ENCODE results near the gene ATP5ME. TPM values are rescaled to one million over a fixed set of nuclear protein-coding genes. Genes with fewer than 3 reads are reported as not detected.

Gene ATP5ME
- total and polyA plus RNA-seq, 2 of the 13 experiments (the other 11 are each of a cell fraction or from before 2014, with no cell fraction given): 305 to 753 TPM

DNA sequence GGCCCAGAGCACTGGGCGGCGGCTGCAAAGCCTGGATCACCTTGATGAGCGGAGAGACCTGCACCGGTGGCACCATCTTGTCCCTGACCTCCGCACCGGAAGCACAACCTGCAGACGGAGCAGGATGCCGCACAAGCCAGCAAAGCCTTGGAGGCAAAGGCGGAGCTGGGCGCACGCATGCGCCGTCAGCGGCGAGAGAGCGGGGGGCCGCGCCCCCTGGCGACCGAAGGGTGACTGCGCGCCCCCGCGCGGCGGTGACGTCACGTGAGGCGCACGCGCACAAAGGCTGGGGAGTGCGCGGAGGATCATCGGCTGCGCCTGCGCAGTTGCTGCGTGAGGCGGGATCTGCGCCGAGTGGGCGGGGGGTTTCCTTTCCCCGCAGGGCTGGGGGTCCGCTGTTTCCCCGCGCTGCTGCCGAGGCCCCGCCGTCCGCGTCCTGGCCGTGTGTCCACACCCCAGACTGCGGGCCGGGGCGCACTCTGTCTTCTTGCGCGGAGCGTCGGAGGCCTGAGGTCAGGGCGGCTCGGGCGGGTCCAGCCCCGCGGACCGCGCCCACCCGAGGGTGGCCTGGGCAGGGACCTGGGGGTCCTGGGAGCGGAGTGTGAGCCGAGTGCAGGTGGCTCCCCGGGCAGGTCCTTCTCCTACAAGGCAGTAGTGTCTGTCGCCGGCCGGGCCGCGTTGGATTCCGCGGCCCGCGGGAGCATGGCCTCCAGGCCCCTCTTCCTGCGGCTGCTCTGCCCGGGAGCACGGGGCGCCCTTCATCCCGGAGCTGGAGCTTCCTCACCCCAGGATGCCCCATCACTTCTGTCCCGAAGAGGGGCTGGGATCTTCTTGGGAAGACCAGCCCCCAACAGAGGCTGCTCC lies at the start of gene ATP5ME, which contains the start of gene MYL5 (continued):
- TF ChIP-seq, protein P1, sequence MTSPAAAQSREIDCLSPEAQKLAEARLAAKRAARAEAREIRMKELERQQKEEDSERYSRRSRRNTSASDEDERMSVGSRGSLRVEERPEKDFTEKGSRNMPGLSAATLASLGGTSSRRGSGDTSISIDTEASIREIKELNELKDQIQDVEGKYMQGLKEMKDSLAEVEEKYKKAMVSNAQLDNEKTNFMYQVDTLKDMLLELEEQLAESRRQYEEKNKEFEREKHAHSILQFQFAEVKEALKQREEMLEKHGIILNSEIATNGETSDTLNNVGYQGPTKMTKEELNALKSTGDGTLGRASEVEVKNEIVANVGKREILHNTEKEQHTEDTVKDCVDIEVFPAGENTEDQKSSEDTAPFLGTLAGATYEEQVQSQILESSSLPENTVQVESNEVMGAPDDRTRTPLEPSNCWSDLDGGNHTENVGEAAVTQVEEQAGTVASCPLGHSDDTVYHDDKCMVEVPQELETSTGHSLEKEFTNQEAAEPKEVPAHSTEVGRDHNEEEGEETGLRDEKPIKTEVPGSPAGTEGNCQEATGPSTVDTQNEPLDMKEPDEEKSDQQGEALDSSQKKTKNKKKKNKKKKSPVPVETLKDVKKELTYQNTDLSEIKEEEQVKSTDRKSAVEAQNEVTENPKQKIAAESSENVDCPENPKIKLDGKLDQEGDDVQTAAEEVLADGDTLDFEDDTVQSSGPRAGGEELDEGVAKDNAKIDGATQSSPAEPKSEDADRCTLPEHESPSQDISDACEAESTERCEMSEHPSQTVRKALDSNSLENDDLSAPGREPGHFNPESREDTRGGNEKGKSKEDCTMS (CRISPR knock-in tag; conservative IDR thresholded peaks at IDR 0.05): no peak
- peak; percentile 79; the same call in 1 of the 2 replicates for TF ChIP-seq SPEN (CRISPR knock-in tag; IDR thresholded peaks at IDR 0.05; ENCODE audit: low read depth)
- no peak for TF ChIP-seq TBX2 (CRISPR knock-in tag; IDR thresholded peaks at IDR 0.05; ENCODE audit: borderline replicate concordance)
- TF ChIP-seq, protein P2, sequence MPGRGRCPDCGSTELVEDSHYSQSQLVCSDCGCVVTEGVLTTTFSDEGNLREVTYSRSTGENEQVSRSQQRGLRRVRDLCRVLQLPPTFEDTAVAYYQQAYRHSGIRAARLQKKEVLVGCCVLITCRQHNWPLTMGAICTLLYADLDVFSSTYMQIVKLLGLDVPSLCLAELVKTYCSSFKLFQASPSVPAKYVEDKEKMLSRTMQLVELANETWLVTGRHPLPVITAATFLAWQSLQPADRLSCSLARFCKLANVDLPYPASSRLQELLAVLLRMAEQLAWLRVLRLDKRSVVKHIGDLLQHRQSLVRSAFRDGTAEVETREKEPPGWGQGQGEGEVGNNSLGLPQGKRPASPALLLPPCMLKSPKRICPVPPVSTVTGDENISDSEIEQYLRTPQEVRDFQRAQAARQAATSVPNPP (CRISPR knock-in tag; IDR thresholded peaks at IDR 0.05): no peak
- no peak for TF ChIP-seq POLR2AphosphoS2 (IDR thresholded peaks at IDR 0.05; ENCODE audit: low read depth, low read length)
- TF ChIP-seq ZNF326 (CRISPR knock-in tag; IDR thresholded peaks at IDR 0.05; ENCODE audit: borderline replicate concordance): no peak; the same call in 1 of the 2 replicates
- 0 out of 2 replicates have a peak, but pooled peaks have one; percentile 60 for TF ChIP-seq GFI1 (CRISPR knock-in tag; IDR thresholded peaks at IDR 0.05; ENCODE audit: borderline replicate concordance)
- TF ChIP-seq FOSL2 (CRISPR knock-in tag; IDR thresholded peaks at IDR 0.05): peak; percentile 58
- TF ChIP-seq, protein P3, sequence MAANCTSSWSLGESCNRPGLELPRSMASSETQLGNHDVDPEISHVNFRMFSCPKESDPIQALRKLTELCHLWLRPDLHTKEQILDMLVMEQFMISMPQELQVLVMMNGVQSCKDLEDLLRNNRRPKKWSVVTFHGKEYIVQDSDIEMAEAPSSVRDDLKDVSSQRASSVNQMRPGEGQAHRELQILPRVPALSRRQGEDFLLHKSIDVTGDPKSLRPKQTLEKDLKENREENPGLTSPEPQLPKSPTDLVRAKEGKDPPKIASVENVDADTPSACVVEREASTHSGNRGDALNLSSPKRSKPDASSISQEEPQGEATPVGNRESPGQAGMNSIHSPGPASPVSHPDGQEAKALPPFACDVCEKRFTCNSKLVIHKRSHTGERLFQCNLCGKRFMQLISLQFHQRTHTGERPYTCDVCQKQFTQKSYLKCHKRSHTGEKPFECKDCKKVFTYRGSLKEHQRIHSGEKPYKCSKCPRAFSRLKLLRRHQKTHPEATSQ (CRISPR knock-in tag; IDR thresholded peaks at IDR 0.05; ENCODE audit: borderline replicate concordance): no peak
- 0 out of 2 replicates have a peak, but pooled peaks have one; percentile 35 for TF ChIP-seq GTF3A (CRISPR knock-in tag; conservative IDR thresholded peaks at IDR 0.05)
- TF ChIP-seq, protein P4, sequence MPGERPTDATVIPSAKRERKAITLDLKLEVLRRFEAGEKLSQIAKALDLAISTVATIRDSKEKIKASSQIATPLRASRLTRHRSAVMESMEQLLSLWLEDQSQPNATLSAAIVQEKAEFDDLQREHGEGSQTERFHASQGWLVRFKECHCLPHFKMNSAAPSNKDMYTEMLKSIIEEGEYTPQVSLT (CRISPR knock-in tag; IDR thresholded peaks at IDR 0.05; ENCODE audit: borderline replicate concordance, low read depth): no peak
- peak; percentile 83 for TF ChIP-seq RAD21 (CRISPR knock-in tag; IDR thresholded peaks at IDR 0.05)
- peak; percentile 94 for TF ChIP-seq YY1 (IDR thresholded peaks at IDR 0.05; ENCODE audit: insufficient read depth, insufficient replicate concordance, low read depth, low read length)
- TF ChIP-seq AGO1 (IDR thresholded peaks at IDR 0.05; ENCODE audit: low read depth, low read length, poor library complexity, severe bottlenecking): peak; percentile 68
- TF ChIP-seq KAT8 (CRISPR knock-in tag; IDR thresholded peaks at IDR 0.05): peak; percentile 88
- TF ChIP-seq, protein P5, sequence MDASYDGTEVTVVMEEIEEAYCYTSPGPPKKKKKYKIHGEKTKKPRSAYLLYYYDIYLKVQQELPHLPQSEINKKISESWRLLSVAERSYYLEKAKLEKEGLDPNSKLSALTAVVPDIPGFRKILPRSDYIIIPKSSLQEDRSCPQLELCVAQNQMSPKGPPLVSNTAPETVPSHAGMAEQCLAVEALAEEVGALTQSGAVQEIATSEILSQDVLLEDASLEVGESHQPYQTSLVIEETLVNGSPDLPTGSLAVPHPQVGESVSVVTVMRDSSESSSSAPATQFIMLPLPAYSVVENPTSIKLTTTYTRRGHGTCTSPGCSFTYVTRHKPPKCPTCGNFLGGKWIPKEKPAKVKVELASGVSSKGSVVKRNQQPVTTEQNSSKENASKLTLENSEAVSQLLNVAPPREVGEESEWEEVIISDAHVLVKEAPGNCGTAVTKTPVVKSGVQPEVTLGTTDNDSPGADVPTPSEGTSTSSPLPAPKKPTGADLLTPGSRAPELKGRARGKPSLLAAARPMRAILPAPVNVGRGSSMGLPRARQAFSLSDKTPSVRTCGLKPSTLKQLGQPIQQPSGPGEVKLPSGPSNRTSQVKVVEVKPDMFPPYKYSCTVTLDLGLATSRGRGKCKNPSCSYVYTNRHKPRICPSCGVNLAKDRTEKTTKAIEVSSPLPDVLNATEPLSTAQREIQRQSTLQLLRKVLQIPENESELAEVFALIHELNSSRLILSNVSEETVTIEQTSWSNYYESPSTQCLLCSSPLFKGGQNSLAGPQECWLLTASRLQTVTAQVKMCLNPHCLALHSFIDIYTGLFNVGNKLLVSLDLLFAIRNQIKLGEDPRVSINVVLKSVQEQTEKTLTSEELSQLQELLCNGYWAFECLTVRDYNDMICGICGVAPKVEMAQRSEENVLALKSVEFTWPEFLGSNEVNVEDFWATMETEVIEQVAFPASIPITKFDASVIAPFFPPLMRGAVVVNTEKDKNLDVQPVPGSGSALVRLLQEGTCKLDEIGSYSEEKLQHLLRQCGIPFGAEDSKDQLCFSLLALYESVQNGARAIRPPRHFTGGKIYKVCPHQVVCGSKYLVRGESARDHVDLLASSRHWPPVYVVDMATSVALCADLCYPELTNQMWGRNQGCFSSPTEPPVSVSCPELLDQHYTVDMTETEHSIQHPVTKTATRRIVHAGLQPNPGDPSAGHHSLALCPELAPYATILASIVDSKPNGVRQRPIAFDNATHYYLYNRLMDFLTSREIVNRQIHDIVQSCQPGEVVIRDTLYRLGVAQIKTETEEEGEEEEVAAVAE (CRISPR knock-in tag; IDR thresholded peaks at IDR 0.05; ENCODE audit: borderline replicate concordance): no peak
- TF ChIP-seq TARDBP (CRISPR knock-in tag; IDR thresholded peaks at IDR 0.05): peak; percentile 74; the same call in 1 of the 2 replicates
- TF ChIP-seq SATB2 (CRISPR knock-in tag; IDR thresholded peaks at IDR 0.05): no peak

All from HepG2 (cell line).